ENCODE results near the gene PRKCSH. TPM values are rescaled to one million over a fixed set of nuclear protein-coding genes. Genes with fewer than 3 reads are reported as not detected.

Gene PRKCSH
- total RNA-seq, 2 experiments from 2014 or later = 95.6 to 271 TPM

DNA sequence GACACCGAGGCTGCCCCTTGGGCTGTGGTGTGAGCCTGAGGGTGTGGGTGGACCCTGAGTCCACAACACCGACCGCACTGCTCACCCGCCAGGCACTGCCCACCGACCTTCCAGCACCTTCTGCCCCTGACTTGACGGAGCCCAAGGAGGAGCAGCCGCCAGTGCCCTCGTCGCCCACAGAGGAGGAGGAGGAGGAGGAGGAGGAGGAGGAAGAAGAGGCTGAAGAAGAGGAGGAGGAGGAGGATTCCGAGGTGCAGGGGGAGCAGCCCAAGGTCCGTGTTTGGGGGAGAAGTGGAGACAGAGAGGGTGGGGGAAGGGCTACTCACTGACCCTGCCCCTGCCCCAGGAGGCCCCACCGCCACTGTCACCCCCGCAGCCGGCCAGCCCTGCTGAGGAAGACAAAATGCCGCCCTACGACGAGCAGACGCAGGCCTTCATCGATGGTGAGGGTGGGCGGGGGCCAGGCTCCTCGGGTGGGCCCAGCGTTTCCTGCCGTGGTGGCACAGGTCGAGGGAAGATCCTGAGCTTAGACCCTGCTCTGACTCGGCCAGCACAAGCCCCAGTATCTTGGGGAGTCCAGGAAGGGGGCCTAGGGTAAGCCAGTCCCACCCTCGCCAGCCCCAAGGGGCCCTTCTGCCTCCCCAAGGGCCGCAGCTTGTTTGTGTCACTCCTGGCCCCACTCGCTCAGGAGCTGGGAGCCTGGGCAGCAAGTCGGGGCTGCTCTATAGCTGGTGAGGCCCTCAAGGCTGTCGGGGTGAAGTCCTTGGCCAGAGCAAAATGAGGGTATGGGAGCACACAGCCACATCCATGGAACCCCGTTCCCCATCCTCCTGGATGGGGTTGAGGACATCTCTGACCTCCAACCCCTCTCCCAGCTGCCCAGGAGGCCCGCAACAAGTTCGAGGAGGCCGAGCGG, 12.2 kb downstream of the PRKCSH start:
- Histone ChIP-seq H3K4me3 (ENCODE audit: low read depth, low read length, poor library complexity, severe bottlenecking) (no peak overlapping the region), H3K36me3 (ENCODE audit: insufficient read depth, low read length) (peaks cover 78% of the 10 kb centered on the region), H3K4me2 (ENCODE audit: low read length) (no peak overlapping the region), H3K9me2 (ENCODE audit: insufficient read depth, low read length) (no peaks in the 10 kb centered on the region), H2AFZ (ENCODE audit: low read length) (no peak overlapping the region), H4K20me1 (ENCODE audit: insufficient read depth, low read length) (no peaks in the 10 kb centered on the region), H3K79me2 (ENCODE audit: insufficient read depth, low read depth, low read length) (no peaks in the 10 kb centered on the region), H3K4me1 (ENCODE audit: insufficient read depth, low read length, poor library complexity, severe bottlenecking) (peaks cover 12% of the 10 kb centered on the region), H3K9me3 (ENCODE audit: low read length) (no peaks in the 10 kb centered on the region), H3K27ac (ENCODE audit: low read depth, low read length, poor library complexity, severe bottlenecking) (no peak overlapping the region)
- intact Hi-C loops (cut with micrococcal nuclease; ENCODE audit: unreplicated experiment) = loop anchor here (2.0 kb wide), 1 partner anchor 67 kb away; no protein-coding TSS in a partner anchor
- DNase-seq (ENCODE audit: low spot score) = no peak
- BruUV-seq (replicated peaks) = no TSS peak
- TF ChIP-seq, protein P1, sequence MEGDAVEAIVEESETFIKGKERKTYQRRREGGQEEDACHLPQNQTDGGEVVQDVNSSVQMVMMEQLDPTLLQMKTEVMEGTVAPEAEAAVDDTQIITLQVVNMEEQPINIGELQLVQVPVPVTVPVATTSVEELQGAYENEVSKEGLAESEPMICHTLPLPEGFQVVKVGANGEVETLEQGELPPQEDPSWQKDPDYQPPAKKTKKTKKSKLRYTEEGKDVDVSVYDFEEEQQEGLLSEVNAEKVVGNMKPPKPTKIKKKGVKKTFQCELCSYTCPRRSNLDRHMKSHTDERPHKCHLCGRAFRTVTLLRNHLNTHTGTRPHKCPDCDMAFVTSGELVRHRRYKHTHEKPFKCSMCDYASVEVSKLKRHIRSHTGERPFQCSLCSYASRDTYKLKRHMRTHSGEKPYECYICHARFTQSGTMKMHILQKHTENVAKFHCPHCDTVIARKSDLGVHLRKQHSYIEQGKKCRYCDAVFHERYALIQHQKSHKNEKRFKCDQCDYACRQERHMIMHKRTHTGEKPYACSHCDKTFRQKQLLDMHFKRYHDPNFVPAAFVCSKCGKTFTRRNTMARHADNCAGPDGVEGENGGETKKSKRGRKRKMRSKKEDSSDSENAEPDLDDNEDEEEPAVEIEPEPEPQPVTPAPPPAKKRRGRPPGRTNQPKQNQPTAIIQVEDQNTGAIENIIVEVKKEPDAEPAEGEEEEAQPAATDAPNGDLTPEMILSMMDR (conservative IDR thresholded peaks at IDR 0.05; ENCODE audit: low read length) = no peak
- ChIA-PET POLR2A (no interaction called here), CTCF (ENCODE audit: unreplicated experiment) (interaction anchor here (0.6 kb wide), 1 partner anchor 133 kb away, joined by 4 read pairs; no protein-coding TSS in a partner anchor)

DNA sequence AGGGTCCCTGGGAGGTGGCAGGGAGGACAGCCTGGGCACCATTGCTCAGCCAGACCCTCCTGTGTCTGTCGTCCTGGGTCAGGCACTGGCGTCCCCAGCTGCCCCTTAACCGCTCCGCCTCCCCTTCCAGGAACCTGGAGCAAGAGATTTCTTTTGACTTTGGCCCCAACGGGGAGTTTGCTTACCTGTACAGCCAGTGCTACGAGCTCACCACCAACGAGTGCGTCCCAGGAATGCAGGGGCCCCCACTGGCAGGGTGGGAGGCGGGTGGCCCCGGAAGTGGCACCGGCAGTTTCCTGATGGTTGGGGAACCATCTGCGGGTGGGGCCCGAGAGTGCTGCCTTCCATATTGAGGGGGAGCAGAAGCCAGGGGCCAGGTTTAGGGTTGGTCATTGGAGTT, 13.0 kb downstream of the PRKCSH start:
- Histone ChIP-seq H4K20me1 (ENCODE audit: insufficient read depth, low read length) (no peaks in the 10 kb centered on the region), H3K4me2 (ENCODE audit: low read length) (no peak overlapping the region), H2AFZ (ENCODE audit: low read length) (no peak overlapping the region), H3K36me3 (ENCODE audit: insufficient read depth, low read length) (peaks cover 73% of the 10 kb centered on the region), H3K79me2 (ENCODE audit: insufficient read depth, low read depth, low read length) (no peaks in the 10 kb centered on the region), H3K4me1 (ENCODE audit: insufficient read depth, low read length, poor library complexity, severe bottlenecking) (peaks cover 12% of the 10 kb centered on the region), H3K9me3 (ENCODE audit: low read length) (no peaks in the 10 kb centered on the region), H3K4me3 (ENCODE audit: low read depth, low read length, poor library complexity, severe bottlenecking) (no peak overlapping the region), H3K9me2 (ENCODE audit: insufficient read depth, low read length) (no peaks in the 10 kb centered on the region), H3K27ac (ENCODE audit: low read depth, low read length, poor library complexity, severe bottlenecking) (no peak overlapping the region)
- CTCF ChIA-PET (ENCODE audit: unreplicated experiment) = no interaction called here
- POLR2A ChIA-PET = no interaction called here
- intact Hi-C loops (cut with micrococcal nuclease; ENCODE audit: unreplicated experiment) = no loop called here
- no peak for TF ChIP-seq EZH2phosphoT487 (IDR thresholded peaks at IDR 0.05; ENCODE audit: borderline replicate concordance, low read depth, low read length)
- TF ChIP-seq, protein P1 (conservative IDR thresholded peaks at IDR 0.05; ENCODE audit: low read length) = no peak
- BruUV-seq (replicated peaks) = no TSS peak
- no peak for DNase-seq (ENCODE audit: low spot score)

DNA sequence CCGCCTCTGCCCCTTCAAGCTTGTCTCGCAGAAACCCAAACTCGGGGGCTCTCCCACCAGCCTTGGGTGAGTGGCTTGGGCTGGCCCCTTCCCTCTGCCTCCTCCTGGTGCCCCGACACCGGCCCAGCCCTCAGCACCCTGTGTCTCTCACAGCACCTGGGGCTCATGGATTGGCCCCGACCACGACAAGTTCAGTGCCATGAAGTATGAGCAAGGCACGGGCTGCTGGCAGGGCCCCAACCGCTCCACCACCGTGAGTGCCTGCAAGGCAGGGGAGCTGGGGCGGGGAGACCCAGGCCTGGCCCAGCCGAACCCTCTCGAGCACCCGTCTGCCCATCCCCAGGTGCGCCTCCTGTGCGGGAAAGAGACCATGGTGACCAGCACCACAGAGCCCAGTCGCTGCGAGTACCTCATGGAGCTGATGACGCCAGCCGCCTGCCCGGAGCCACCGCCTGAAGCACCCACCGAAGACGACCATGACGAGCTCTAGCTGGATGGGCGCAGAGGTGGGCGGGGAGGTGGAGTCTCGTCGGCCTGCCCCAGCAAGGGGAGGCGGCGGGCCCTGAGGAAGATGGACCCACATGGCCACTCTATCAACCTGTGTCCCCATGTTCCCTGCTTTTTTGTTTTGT, 13.6 kb downstream of the PRKCSH start:
- H4K20me1 ChIP-seq (ENCODE audit: insufficient read depth, low read length) = no peaks in the 10 kb centered on the region
- H3K9me2 ChIP-seq (ENCODE audit: insufficient read depth, low read length) = no peaks in the 10 kb centered on the region
- H3K4me2 ChIP-seq (ENCODE audit: low read length) = no peak overlapping the region
- no peak overlapping the region for H3K27ac ChIP-seq (ENCODE audit: low read depth, low read length, poor library complexity, severe bottlenecking)
- no TSS peak for BruUV-seq (replicated peaks)
- CTCF ChIA-PET (ENCODE audit: unreplicated experiment) = no interaction called here
- H3K79me2 ChIP-seq (ENCODE audit: insufficient read depth, low read depth, low read length) = no peaks in the 10 kb centered on the region
- H2AFZ ChIP-seq (ENCODE audit: low read length) = no peak overlapping the region
- no peak for DNase-seq (ENCODE audit: low spot score)
- peaks cover 66% of the 10 kb centered on the region for H3K36me3 ChIP-seq (ENCODE audit: insufficient read depth, low read length)
- no peak overlapping the region for H3K4me3 ChIP-seq (ENCODE audit: low read depth, low read length, poor library complexity, severe bottlenecking)
- no peak for TF ChIP-seq EZH2phosphoT487 (IDR thresholded peaks at IDR 0.05; ENCODE audit: borderline replicate concordance, low read depth, low read length)
- TF ChIP-seq, protein P1 (conservative IDR thresholded peaks at IDR 0.05; ENCODE audit: low read length) = no peak
- H3K4me1 ChIP-seq (ENCODE audit: insufficient read depth, low read length, poor library complexity, severe bottlenecking) = peaks cover 12% of the 10 kb centered on the region
- H3K9me3 ChIP-seq (ENCODE audit: low read length) = no peaks in the 10 kb centered on the region
- intact Hi-C loops (cut with micrococcal nuclease; ENCODE audit: unreplicated experiment) = no loop called here
- POLR2A ChIA-PET = no interaction called here
